Vagina (tissue), 2 donors: ENCODE results near the gene S100A7A. TPM values are rescaled to one million over a fixed set of nuclear protein-coding genes. Genes with fewer than 3 reads are reported as not detected.
A peak's percentile ranks its signal among the peaks of the same experiment; 100 is the strongest.
"Not testable (repeated sequence)": the region's sequence is repeated elsewhere in the genome, so short reads cannot be mapped to it uniquely, and the experiment has no call there.

ENCODE experiments used
- DNase-seq, 2 donors: peaks; one replicate each; pipeline ENCODE4 v3.0.0-alpha.2; 2017; ENCODE audit errors: extremely low spot score in 2 of 2
- H3K27ac ChIP-seq: fragments of 200-600 bp; sonication (generic); one replicate; pipeline ENCODE4 v1.5.1; 2019
- H3K27me3 ChIP-seq: fragments of 200-600 bp; sonication (generic); one replicate; pipeline ENCODE4 v1.5.1; 2019
- H3K36me3 ChIP-seq, 2 donors: fragments of 200-600 bp; sonication (generic); one replicate each; pipeline ENCODE4 v1.5.1; 2017 to 2019
- H3K4me1 ChIP-seq: fragments of 200-600 bp; sonication (generic); one replicate; pipeline ENCODE4 v1.5.1; 2019
- H3K4me3 ChIP-seq, 2 donors: fragments of 200-600 bp; sonication (generic); 1 replicate in 1 of 2; 2 replicates in 1 of 2; pipeline ENCODE4 v1.5.1; 2016 to 2019
- H3K9me3 ChIP-seq: fragments of 200-600 bp; sonication (generic); one replicate; pipeline ENCODE4 v1.5.1; 2019
- POLR2A ChIP-seq, 2 donors: fragments of 450-650 bp; IDR thresholded peaks; one replicate each; pipeline ENCODE4 v1.6.1; 2017; ENCODE audit warnings: antibody characterized with exemption in 2 of 2, mild to moderate bottlenecking in 2 of 2, moderate library complexity in 2 of 2
- POLR2AphosphoS5 ChIP-seq, 2 donors: sonication (generic); formaldehyde crosslinking; IDR thresholded peaks; one replicate each; pipeline ENCODE4 v1.9.0; 2017; ENCODE audit warnings: antibody characterized with exemption in 2 of 2, mild to moderate bottlenecking in 2 of 2, low read depth in 1 of 2; ENCODE audit not compliant: insufficient read depth in 1 of 2
- intact Hi-C: fragments of 100-400 bp; cut with DNase I; formaldehyde crosslinking; loops from one replicate; pipeline ENCODE4 v1.15.1; 2023
- total RNA-seq: library from RNA; depleted of rRNA; stranded (reverse); fragments of >200 nt; gene quantifications from one replicate; pipeline ENCODE4 v1.2.3, GENCODE V29; 2016
- TF ChIP-seq, protein P1 (sequence below), 3 experiments: fragments of 450-650 bp in 2 of 3; fragments of 200-600 bp in 1 of 3; sonication (generic) in 1 of 3; IDR thresholded peaks; one replicate each; pipeline ENCODE4 v1.5.1; 2017 to 2019; ENCODE audit warnings: antibody characterized with exemption in 3 of 3, mild to moderate bottlenecking in 2 of 3, moderate library complexity in 2 of 3

The S100A7A gene
- total RNA-seq, 1 donor from 2014 or later, result not detected

DNA sequence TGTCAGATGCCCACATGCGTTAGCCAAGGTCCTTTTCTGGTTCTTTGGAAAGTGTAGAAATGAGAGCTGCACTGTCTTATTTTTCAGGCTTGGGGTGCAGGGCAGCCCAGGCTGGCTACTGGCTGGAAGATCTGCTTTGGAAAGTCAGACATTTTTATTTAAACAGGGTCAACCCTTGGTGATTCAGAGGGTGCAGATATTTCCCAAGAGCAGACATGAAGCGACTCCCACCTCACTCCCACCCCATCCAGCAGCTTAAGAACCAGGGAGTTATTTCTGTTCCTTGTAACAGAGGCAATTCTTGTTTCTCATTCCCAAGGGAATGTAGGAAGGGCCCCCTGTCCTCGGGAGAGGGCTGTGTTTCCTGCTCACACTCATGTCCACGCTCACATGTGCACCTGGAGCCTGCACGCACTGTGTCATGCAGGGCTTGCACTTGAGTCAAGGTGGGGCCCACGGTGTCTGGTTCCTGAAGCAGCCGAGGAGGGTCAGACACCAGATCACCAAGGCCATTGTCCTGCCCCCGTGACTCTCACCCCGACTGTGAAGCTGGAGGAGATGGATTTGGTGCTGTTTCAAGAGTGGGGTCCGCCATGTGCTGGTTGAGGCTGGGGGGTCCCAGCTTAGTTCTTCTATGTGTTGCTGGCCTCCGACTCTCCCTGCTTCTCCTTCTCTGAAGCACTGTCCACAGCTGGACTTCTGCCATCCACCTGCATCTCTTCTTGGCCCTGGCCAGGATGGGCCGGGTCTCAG lies 992 bp downstream of the S100A7A start:
- no peaks in the 10 kb centered on the region for H3K4me1 ChIP-seq
- TF ChIP-seq POLR2AphosphoS5 (IDR thresholded peaks at IDR 0.05; ENCODE audit: insufficient read depth in 1 of 2, low read depth in 1 of 2) (no peak), POLR2A (IDR thresholded peaks at IDR 0.05) (no peak)
- TF ChIP-seq, protein P1, sequence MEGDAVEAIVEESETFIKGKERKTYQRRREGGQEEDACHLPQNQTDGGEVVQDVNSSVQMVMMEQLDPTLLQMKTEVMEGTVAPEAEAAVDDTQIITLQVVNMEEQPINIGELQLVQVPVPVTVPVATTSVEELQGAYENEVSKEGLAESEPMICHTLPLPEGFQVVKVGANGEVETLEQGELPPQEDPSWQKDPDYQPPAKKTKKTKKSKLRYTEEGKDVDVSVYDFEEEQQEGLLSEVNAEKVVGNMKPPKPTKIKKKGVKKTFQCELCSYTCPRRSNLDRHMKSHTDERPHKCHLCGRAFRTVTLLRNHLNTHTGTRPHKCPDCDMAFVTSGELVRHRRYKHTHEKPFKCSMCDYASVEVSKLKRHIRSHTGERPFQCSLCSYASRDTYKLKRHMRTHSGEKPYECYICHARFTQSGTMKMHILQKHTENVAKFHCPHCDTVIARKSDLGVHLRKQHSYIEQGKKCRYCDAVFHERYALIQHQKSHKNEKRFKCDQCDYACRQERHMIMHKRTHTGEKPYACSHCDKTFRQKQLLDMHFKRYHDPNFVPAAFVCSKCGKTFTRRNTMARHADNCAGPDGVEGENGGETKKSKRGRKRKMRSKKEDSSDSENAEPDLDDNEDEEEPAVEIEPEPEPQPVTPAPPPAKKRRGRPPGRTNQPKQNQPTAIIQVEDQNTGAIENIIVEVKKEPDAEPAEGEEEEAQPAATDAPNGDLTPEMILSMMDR (IDR thresholded peaks at IDR 0.05), result no peak
- no peaks in the 10 kb centered on the region for H3K36me3 ChIP-seq
- no peak overlapping the region for H3K4me3 ChIP-seq
- H3K27me3 ChIP-seq, result no peaks in the 10 kb centered on the region
- DNase-seq, result no peak
- intact Hi-C loops, result no loop called here
- H3K27ac ChIP-seq, result no peak overlapping the region
- H3K9me3 ChIP-seq, result no peaks in the 10 kb centered on the region

DNA sequence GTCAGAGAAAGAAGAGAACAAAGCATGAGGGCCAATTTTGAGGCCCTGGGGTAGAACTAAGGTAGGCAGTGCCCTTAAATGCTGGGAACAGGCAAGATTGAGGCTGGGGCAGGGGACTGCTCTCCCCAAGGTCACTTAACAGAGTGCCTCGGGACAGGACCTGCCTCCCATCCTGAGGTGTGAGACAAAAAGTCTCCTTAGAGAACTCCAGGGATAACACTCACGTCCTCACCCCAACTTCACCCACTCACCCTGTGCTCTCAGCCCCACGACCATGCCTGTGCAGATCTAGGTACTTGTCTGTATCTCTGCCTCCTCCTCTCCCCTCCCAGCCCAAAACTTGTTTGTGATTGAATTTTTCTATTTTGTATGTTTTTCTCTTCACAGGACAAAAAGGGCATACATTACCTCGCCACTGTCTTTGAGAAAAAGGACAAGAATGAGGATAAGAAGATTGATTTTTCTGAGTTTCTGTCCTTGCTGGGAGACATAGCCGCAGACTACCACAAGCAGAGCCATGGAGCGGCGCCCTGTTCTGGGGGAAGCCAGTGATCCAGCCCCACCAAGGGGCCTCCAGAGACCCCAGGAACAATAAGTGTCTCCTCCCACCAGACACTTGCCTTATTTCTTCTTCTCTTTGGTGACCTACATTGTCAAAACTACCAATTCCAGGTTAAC lies 2.6 kb downstream of the S100A7A start:
- H3K27me3 ChIP-seq, H3K27ac ChIP-seq, intact Hi-C loops, H3K4me1 ChIP-seq, H3K4me3 ChIP-seq, H3K9me3 ChIP-seq, H3K36me3 ChIP-seq: not testable (repeated sequence)
- peak in 1 of 2 donors; percentile 64 for DNase-seq

DNA sequence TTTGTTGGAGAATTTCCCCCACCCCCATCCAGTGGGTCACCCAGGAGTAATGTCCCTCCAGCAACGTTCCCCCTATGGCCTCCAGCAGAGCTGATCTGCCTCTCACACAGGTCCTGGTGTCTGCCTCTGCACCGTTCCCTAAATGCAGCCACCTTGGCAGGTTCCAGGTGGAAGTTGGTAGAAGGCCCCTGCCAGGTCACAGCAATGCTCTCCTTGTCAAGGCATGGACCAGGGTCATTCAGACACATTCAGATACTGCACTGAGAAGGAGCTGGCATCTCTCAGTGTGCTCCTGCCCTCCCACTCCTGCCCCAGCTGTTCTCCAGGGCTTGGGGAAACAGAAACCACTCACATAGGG lies 3.1 kb downstream of the S100A7A start:
- H3K36me3 ChIP-seq, intact Hi-C loops, H3K4me1 ChIP-seq, H3K4me3 ChIP-seq, H3K9me3 ChIP-seq, H3K27ac ChIP-seq, H3K27me3 ChIP-seq: not testable (repeated sequence)
- DNase-seq, result peak in 1 of 2 donors; percentile 52

DNA sequence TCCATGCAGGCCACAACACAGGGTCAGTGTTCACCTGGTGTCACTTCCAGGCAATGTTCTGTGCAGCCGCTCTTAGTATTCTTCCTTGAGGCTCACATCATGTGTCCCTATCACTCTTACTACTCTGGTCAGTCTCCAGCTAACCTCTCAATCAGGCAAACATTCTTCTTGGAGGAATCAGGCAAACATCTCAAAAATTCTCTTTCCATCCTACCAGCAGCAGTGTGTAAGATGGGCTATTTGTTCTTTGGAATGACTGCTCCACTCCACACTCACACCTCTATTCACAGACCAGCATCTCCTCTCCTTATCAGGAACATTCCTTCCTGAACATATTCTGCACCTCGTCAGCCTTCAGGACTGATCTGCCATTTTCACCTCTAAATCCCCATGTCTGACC lies 4.0 kb downstream of the S100A7A start:
- intact Hi-C loops, result no loop called here
- no peak for DNase-seq
- no peak overlapping the region for H3K4me3 ChIP-seq

DNA sequence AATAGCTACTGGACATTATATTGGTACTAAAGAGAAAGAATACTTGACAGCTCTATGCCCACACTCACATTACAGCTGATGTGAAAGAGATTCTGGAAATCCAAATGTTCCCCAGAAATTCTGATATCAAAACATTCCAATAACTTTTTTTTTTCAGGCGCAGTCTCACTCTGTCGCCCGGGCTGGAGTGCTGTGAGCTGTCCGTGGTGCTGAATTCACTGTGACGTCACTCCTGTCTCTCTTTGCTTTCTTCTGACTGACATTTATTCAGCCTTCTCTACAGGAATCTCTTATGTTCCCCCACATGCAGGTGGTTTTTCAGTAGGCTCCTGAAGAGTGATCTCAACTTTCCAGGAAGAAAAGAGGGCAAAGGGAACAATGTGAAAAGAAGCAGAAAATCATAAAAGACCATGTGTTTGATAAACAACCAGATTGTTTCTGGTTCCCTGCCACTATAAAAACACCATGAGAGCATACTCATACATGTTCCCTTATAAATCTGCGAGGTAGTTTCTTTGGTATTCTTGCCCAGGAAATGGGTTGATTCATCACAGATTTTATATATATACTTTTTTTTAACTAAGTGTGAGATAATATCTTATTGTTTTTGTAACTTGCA lies 6.2 kb downstream of the S100A7A start:
- TF ChIP-seq POLR2AphosphoS5 (IDR thresholded peaks at IDR 0.05; ENCODE audit: insufficient read depth in 1 of 2, low read depth in 1 of 2), result peak in 1 of 2 donors; percentile 36
- TF ChIP-seq, protein P1 (IDR thresholded peaks at IDR 0.05), result no peak
- TF ChIP-seq POLR2A (IDR thresholded peaks at IDR 0.05), result no peak
- no peaks in the 10 kb centered on the region for H3K9me3 ChIP-seq
- no peaks in the 10 kb centered on the region for H3K36me3 ChIP-seq
- H3K4me3 ChIP-seq, result no peak overlapping the region
- no peaks in the 10 kb centered on the region for H3K4me1 ChIP-seq
- intact Hi-C loops, result no loop called here
- no peaks in the 10 kb centered on the region for H3K27me3 ChIP-seq
- no peak for DNase-seq
- H3K27ac ChIP-seq, result no peak overlapping the region

More for the DNA sequence above, 4.0 kb downstream of the S100A7A start:
- Histone ChIP-seq H3K27me3 (no peaks in the 10 kb centered on the region), H3K27ac (no peak overlapping the region), H3K9me3 (no peaks in the 10 kb centered on the region), H3K4me1 (no peaks in the 10 kb centered on the region), H3K36me3 (no peaks in the 10 kb centered on the region)
- TF ChIP-seq POLR2AphosphoS5 (IDR thresholded peaks at IDR 0.05; ENCODE audit: insufficient read depth in 1 of 2, low read depth in 1 of 2) (no peak), POLR2A (IDR thresholded peaks at IDR 0.05) (no peak)
- TF ChIP-seq, protein P1 (IDR thresholded peaks at IDR 0.05), result no peak

DNA sequence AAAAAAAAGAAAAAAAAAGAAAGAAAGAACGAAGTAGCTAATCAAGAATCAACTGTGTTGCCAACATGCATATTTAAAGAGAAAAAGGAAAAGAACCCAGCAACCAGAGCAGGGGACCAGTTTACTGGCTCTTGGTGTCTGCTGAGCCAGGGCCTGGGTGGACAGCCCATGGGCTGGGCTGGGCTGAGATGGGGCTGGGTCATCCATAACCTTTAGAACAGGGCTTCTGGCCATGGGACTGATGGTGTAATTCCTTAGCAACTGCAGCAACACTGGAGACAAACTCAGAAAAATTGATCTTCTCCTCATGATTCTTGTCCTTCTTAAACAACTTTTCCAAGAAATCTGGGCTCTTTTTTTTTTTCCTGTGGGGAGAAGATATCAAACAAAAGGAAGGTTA lies 10.5 kb downstream of the S100A7A start:
- TF ChIP-seq POLR2AphosphoS5 (IDR thresholded peaks at IDR 0.05; ENCODE audit: insufficient read depth in 1 of 2, low read depth in 1 of 2) (no peak), POLR2A (IDR thresholded peaks at IDR 0.05) (no peak)
- TF ChIP-seq, protein P1 (IDR thresholded peaks at IDR 0.05), result no peak
- Histone ChIP-seq H3K4me3 (no peak overlapping the region), H3K9me3 (no peaks in the 10 kb centered on the region), H3K27ac (no peak overlapping the region), H3K36me3 (no peaks in the 10 kb centered on the region), H3K27me3 (no peaks in the 10 kb centered on the region), H3K4me1 (no peaks in the 10 kb centered on the region)
- intact Hi-C loops, result no loop called here
- DNase-seq, result peak in 1 of 2 donors; percentile 74
